ENCODE data around the gene NTM.
"Not testable (repeated sequence)": the region's sequence is repeated elsewhere in the genome, so short reads cannot be mapped to it uniquely, and the experiment has no call there.

Gene NTM

DNA sequence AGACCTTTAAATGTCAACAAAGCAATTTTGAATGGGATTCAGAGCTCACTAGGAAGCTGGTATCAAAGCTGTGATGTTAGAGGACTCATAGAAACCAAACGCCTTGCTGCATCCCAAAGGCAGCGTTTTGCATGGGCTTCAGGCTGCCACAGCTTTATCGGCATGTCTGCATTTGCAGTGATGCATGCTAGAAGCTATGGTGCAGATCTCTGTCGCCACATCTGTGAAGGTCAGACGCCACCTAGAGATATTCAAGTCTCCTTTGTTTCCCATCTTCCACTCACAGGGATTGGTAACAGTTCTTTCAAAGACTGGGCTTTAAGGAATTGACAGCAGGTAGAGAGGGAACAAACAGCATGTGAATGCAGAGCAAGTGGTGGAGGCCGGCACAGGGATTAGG is 47.8 kb downstream of the NTM start:
- no peak for DNase-seq

DNA sequence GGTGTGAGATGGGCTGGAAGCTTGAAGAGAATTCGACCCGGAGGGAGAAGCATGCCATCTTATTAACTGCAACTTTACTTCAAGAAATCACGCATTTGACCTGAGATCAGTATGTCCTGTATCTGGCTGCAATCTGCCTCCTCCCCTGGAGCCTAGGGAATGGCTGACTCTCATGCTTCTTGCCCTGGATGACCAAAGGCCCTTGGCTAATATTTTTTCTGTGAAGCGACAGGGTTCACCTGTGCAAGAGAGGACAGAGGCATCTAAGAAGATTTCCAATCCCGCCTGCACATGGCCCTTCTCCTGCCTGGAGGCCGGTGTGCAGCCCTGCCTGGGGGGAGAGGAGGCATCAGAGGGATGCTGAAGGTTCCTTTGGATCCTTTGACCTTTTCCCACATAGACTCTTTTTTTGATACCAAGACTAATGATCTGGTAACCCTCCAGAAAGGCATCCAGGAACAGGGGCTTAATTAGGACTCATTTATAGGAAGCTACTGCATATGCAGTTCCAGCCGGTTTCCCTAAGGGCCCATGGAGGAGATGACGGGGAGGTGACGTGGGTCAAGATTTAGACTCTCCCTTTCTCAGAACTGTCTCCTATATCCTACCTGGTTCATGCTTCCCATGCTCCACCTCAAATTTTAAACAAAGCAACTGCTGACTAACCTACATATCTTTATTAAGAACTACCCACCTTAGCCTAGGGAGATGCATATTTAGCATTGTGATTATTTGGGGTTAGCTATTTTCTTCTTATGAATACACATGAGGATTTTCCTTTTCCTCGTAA is 50.8 kb downstream of the NTM start:
- no peak for DNase-seq

GRCh38 chr11:131422029-131422428 is 51.6 kb downstream of the NTM start:
- DNase-seq = peak in 2 of 58 donors; percentile 18 to 25

DNA sequence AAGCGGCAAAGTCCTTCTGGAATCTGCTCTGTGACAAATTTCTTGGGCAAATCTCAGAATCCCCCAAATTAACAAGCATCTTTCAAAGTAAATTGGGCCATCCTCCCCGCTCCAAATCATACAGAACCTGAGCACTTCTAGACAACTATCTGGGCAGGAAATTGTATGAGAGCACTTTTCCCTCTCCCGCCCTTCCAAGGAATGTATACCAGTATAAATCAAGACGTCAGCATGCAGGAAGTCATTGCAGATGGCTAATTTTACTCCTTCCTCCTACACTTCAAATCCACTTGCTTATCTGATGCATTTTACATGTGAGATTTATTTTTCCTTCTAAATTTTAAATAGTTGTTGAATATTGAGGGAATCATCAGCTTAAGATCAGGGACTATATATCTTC is 52.1 kb downstream of the NTM start:
- no peak for DNase-seq

DNA sequence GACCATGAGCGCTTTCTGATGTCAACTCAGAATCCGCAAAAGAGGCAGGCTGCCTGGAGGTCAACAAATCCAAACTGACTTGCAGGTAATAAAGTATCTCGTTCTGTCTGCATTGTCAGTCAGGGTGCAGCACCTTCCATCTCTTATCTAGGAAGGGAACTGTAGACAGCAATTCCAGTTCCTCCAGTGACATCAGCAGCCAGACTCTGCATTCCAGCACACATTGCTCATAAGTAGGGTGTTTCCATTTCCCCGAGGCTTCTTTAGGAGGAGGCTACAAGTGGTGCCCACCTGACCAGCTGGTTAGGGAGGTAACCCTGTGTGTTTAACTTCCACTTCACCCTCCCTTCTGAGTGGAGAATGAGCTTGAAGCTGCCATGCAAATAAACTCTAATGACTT is 53.3 kb downstream of the NTM start:
- DNase-seq = no peak

- not testable (repeated sequence) for DNase-seq
Measured at GRCh38 chr11:131424257-131424876, 54.0 kb downstream of the NTM start.

DNA sequence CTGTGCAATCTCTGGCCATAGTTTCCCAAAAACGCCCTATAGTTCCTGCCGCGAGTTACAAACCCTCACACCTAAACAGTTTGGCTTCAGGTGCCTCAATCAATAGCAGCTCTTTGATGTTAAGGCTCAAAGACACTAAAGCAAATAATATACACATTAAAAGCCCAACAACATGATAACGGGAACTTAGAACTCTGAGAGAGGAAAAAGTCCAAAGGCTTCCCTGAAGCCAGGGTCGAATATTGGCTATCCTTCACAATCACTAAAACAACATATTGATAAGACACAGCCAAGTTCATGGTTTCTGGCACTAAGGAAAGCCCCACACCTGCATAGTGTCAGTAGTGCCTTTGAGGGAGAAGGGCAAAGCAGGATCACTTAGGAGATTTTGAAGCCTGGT is 54.9 kb downstream of the NTM start:
- DNase-seq = no peak

- no peak for DNase-seq
Measured at GRCh38 chr11:131428853-131429252, 58.4 kb downstream of the NTM start.

GRCh38 chr11:131430473-131431208 is 60.2 kb downstream of the NTM start:
- no peak for DNase-seq

GRCh38 chr11:131441051-131441810 is 70.8 kb downstream of the NTM start:
- DNase-seq = peak in 1 of 58 donors; percentile 10

GRCh38 chr11:131446590-131447275 is 76.3 kb downstream of the NTM start:
- DNase-seq = no peak

DNA sequence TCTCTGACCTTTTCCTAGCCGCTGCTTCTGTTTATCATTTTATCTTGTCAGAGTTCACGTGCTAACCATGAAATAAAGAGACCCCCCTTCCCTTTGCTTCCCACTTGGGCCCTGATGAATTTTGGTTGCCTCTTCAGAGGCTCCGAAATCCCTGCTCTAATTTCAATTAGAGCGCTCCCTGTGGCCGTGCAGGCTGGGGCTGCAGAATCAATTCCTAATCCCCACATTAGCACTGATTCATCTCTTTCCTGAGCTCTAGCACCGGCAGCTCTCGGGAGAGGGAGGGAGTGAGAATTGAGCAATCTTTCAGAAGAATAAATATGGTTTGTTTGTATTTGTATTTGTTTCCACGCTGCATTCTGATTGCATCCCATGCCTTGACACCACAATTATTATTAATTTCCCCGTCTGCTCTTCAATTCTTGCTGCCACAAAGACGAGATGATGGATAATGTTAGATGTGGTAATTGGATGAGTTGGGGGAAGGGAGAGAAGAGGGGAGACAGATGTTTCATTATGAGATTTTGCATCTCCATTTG is 76.9 kb downstream of the NTM start:
- no peak for DNase-seq

DNA sequence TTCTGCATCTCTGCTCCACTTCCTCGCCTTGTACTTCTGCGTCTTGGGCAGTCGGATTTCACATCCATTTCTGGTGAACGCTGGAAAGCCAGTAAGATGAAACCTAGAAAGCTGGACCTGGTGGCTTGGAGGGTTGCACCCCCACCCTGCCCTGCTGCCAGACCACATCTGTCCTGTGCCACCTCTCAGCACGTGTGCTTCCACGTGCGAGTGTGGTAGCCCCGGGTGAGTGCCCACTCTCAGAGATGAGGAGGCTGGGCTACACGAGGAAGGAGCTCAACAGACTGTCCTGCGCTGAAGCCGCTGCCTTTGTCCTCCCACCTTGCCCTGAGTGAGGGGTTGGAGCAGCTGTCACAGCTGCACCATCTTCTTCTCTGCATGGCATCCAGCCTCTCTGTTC is 77.5 kb downstream of the NTM start:
- no peak for DNase-seq

- DNase-seq = peak in 1 of 58 donors; percentile 24
Measured at GRCh38 chr11:131449036-131450019, 78.9 kb downstream of the NTM start.

- no peak for DNase-seq
Measured at GRCh38 chr11:131454490-131454889, 84.1 kb downstream of the NTM start.

- no peak for DNase-seq
Measured at GRCh38 chr11:131454989-131455388, 84.6 kb downstream of the NTM start.

GRCh38 chr11:131455843-131456704 is 85.7 kb downstream of the NTM start:
- DNase-seq = no peak

DNA sequence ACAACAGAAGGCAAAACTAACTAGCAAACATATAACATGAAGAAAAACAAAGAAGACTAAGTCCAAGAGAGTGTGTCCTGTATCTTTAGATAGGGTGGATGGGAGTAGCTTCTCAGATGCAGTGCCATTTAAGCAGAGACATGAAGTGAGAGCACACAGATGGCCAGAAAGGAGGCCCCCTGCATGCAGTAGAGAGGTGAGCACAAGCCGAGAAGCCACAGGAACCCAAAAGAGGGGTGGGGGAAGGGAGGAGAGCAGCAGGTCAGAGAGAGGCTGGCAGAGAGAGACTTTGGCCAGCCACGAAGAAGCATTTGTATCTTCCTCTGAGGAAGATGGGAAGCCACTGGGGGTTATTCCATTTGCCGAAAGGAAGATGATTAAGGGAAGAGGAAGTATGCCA is 86.7 kb downstream of the NTM start:
- DNase-seq = no peak
